Neural progenitor cell (in vitro differentiated cells): ENCODE data around the gene SERPINA12. TPM values are rescaled to one million over a fixed set of nuclear protein-coding genes. Genes with fewer than 3 reads are reported as not detected.

ENCODE experiments used
- DNase-seq: peaks from one replicate; pipeline ENCODE4 v3.0.0-alpha.2; 2016; ENCODE audit warnings: low spot score
- H2AFZ ChIP-seq: fragments of 200-600 bp; sonication (generic); replicated peaks from 2 replicates; pipeline ENCODE4 v1.6.1; 2016; ENCODE audit warnings: antibody characterized with exemption
- H3F3A ChIP-seq: fragments of 200-600 bp; sonication (generic); 2 replicates; pipeline ENCODE4 v1.6.1; 2016; ENCODE audit warnings: antibody characterized with exemption, low read depth
- H3K27ac ChIP-seq: fragments of 200-600 bp; sonication (generic); 2 replicates; pipeline ENCODE4 v1.5.1; 2016; ENCODE audit warnings: mild to moderate bottlenecking
- H3K27me3 ChIP-seq: fragments of 200-600 bp; sonication (generic); 2 replicates; pipeline ENCODE4 v1.6.1; 2016; ENCODE audit warnings: mild to moderate bottlenecking, moderate library complexity
- H3K36me3 ChIP-seq: fragments of 200-600 bp; sonication (generic); 2 replicates; pipeline ENCODE4 v1.5.1; 2016
- H3K4me1 ChIP-seq: fragments of 200-600 bp; sonication (generic); 2 replicates; pipeline ENCODE4 v1.6.1; 2016; ENCODE audit warnings: mixed run types
- H3K4me2 ChIP-seq: fragments of 200-600 bp; sonication (generic); 2 replicates; pipeline ENCODE4 v1.6.1; 2016
- H3K4me3 ChIP-seq: fragments of 200-600 bp; sonication (generic); 2 replicates; pipeline ENCODE4 v1.5.1; 2016
- H3K79me2 ChIP-seq: fragments of 200-600 bp; sonication (generic); 2 replicates; pipeline ENCODE4 v1.6.1; 2016; ENCODE audit warnings: low read depth
- H3K9ac ChIP-seq: fragments of 200-600 bp; sonication (generic); 2 replicates; pipeline ENCODE4 v1.6.1; 2016
- H3K9me3 ChIP-seq: fragments of 200-600 bp; sonication (generic); 2 replicates; pipeline ENCODE4 v1.5.1; 2016; ENCODE audit warnings: low read depth
- H4K20me1 ChIP-seq: fragments of 200-600 bp; sonication (generic); 2 replicates; pipeline ENCODE4 v1.6.1; 2016; ENCODE audit warnings: low read depth
- H3K27ac Mint-ChIP-seq: 3 replicates; pipeline ENCODE4 v1.8.0; 2021; ENCODE audit warnings: mixed read lengths
- H3K27me3 Mint-ChIP-seq: 2 replicates; pipeline ENCODE4 v1.8.0; 2022; ENCODE audit warnings: low read depth, mild to moderate bottlenecking, inconsistent platforms, moderate library complexity, mixed read lengths; ENCODE audit not compliant: insufficient read depth
- H3K36me3 Mint-ChIP-seq: 3 replicates; pipeline ENCODE4 v1.8.0; 2021; ENCODE audit warnings: mixed read lengths
- H3K4me1 Mint-ChIP-seq: 3 replicates; pipeline ENCODE4 v1.8.0; 2021; ENCODE audit warnings: mixed read lengths
- H3K4me3 Mint-ChIP-seq: 3 replicates; pipeline ENCODE4 v1.8.0; 2021; ENCODE audit warnings: mild to moderate bottlenecking, moderate library complexity, mixed read lengths
- H3K9me3 Mint-ChIP-seq: 3 replicates; pipeline ENCODE4 v1.8.0; 2020; ENCODE audit warnings: mixed read lengths
- EZH2 ChIP-seq: fragments of 200-600 bp; sonication (generic); IDR thresholded peaks from 2 replicates; pipeline ENCODE4 v1.6.1; 2017; ENCODE audit warnings: antibody characterized with exemption, mild to moderate bottlenecking, moderate library complexity
- EZH2phosphoT487 ChIP-seq: fragments of 200-600 bp; sonication (generic); IDR thresholded peaks from 2 replicates; pipeline ENCODE4 v1.6.1; 2017; ENCODE audit warnings: antibody characterized with exemption
- total RNA-seq: library from RNA; depleted of rRNA; stranded (reverse); fragments of >200 nt; gene quantifications from 2 replicates; pipeline ENCODE4 v1.2.3, GENCODE V29; 2015; ENCODE audit warnings: low replicate concordance
- TF ChIP-seq, protein P1 (sequence below): fragments of 200-600 bp; sonication (generic); IDR thresholded peaks from 2 replicates; pipeline ENCODE4 v1.5.1; 2017; ENCODE audit warnings: antibody characterized with exemption, mild to moderate bottlenecking

SERPINA12 gene
- total RNA-seq, 1 donor from 2014 or later: not detected

DNA sequence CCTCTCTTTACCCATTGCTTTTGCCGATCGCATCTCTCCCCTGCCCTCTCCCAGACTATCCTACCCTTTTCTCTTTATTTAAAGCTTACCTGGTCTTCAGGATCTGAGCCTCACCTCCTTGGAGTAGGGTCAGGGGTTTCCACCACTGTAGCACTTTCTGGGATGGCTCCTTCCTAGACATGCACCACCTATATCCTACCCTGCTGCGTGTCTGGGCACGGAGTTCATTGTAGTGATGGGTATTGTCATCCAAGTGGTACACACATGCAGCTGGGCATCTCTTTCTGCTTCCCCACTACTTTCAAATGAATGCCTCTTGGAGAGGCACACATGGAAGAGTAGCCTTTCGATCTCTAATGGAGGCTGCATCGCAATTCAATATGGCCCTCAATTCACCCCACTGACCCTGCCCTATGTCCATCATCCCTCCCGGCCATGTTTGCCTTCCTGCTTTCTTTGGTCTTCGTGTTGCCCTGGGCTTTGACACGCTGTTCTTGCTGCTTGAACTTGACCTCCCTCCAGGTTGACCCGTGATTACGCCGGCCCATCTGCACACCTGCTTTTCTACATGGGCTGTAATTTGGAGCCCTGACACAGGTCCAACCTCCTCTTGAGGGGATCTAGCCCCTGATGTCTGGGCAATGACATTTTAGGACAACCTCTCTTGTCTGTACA lies 67.6 kb downstream of the SERPINA12 start:
- Histone ChIP-seq H3K27me3 (no peaks in the 10 kb centered on the region), H3F3A (no peaks in the 10 kb centered on the region), H3K36me3 (no peaks in the 10 kb centered on the region), H4K20me1 (no peaks in the 10 kb centered on the region), H3K79me2 (no peaks in the 10 kb centered on the region), H3K4me2 (no peak overlapping the region), H3K4me3 (no peak overlapping the region), H3K9ac (no peak overlapping the region), H3K4me1 (no peaks in the 10 kb centered on the region), H2AFZ (no peak overlapping the region), H3K9me3 (no peaks in the 10 kb centered on the region), H3K27ac (no peak overlapping the region)
- H3K36me3 Mint-ChIP-seq: no peaks in the 10 kb centered on the region
- H3K27ac Mint-ChIP-seq: no peak overlapping the region
- H3K4me1 Mint-ChIP-seq: no peaks in the 10 kb centered on the region
- DNase-seq: no peak
- TF ChIP-seq EZH2 (no peak), EZH2phosphoT487 (no peak)
- TF ChIP-seq, protein P1, sequence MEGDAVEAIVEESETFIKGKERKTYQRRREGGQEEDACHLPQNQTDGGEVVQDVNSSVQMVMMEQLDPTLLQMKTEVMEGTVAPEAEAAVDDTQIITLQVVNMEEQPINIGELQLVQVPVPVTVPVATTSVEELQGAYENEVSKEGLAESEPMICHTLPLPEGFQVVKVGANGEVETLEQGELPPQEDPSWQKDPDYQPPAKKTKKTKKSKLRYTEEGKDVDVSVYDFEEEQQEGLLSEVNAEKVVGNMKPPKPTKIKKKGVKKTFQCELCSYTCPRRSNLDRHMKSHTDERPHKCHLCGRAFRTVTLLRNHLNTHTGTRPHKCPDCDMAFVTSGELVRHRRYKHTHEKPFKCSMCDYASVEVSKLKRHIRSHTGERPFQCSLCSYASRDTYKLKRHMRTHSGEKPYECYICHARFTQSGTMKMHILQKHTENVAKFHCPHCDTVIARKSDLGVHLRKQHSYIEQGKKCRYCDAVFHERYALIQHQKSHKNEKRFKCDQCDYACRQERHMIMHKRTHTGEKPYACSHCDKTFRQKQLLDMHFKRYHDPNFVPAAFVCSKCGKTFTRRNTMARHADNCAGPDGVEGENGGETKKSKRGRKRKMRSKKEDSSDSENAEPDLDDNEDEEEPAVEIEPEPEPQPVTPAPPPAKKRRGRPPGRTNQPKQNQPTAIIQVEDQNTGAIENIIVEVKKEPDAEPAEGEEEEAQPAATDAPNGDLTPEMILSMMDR: no peak
- H3K9me3 Mint-ChIP-seq: peaks cover 2% of the 10 kb centered on the region
- peaks cover 6% of the 10 kb centered on the region for H3K27me3 Mint-ChIP-seq
- H3K4me3 Mint-ChIP-seq: no peak overlapping the region

DNA sequence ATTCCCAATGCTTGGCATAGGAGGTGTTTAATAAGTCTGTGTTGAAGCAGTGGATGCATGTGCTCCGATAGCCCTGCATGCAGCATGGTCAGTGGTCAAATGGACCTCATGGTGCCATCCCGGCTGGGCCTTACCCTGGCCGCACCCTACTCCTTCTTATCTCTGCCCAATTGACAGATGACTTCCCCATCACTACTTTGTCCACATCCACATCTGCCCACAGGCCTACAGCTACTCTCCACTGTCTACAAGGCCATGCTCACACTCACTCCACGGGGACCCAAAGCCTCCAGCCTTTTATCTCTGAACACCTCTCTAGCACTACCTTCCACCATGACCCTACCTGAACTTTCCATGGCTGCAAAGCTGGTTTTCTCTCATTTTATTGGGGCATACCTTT lies 68.1 kb downstream of the SERPINA12 start:
- Mint-ChIP-seq H3K36me3 (no peaks in the 10 kb centered on the region), H3K27ac (no peak overlapping the region), H3K4me3 (no peak overlapping the region), H3K4me1 (no peaks in the 10 kb centered on the region), H3K27me3 (peaks cover 6% of the 10 kb centered on the region), H3K9me3 (peaks cover 2% of the 10 kb centered on the region)
- H2AFZ ChIP-seq: no peak overlapping the region
- TF ChIP-seq EZH2 (no peak), EZH2phosphoT487 (no peak)
- TF ChIP-seq, protein P1: no peak
- no peaks in the 10 kb centered on the region for H3K4me1 ChIP-seq
- no peak overlapping the region for H3K4me2 ChIP-seq
- no peak overlapping the region for H3K4me3 ChIP-seq
- no peaks in the 10 kb centered on the region for H3F3A ChIP-seq
- H3K79me2 ChIP-seq: no peaks in the 10 kb centered on the region
- no peaks in the 10 kb centered on the region for H3K27me3 ChIP-seq
- no peak overlapping the region for H3K9ac ChIP-seq
- H3K9me3 ChIP-seq: no peaks in the 10 kb centered on the region
- H4K20me1 ChIP-seq: no peaks in the 10 kb centered on the region
- no peak for DNase-seq
- H3K27ac ChIP-seq: no peak overlapping the region
- H3K36me3 ChIP-seq: no peaks in the 10 kb centered on the region

DNA sequence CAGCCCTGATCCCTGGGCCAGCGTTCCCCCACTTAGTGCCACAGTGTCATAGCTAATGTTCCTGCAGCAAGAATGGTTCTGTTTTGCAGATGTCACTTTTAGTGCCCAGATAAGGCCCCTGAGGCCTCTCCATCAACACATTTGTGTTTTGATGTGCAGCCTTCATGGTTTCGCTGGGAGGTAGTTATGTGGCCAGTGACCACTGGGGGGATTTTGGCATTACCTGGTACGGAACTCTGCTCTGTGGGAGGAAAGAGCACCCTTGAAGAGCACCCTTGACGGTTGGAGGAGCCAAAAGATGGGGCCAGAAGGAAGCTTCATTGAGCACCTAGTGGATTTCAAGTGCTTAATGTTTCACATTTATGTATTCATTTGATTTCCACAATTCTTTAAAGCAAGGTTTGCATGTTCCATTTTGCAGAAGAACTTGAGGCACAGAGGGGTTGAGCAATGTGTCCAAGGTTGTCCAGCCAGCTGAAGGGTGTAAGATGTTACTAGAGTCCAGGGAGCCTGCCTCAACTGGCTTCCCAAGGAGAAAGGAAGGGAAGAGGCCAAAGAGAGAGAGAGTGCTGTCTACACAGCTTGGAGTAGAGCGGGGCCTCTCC lies 69.7 kb downstream of the SERPINA12 start:
- no peaks in the 10 kb centered on the region for H3F3A ChIP-seq
- no peak for DNase-seq
- no peaks in the 10 kb centered on the region for H3K36me3 Mint-ChIP-seq

More for the DNA sequence above, 69.7 kb downstream of the SERPINA12 start:
- H3K9ac ChIP-seq: no peak overlapping the region
- H2AFZ ChIP-seq: no peak overlapping the region
- Mint-ChIP-seq H3K4me1 (no peaks in the 10 kb centered on the region), H3K4me3 (no peak overlapping the region), H3K27me3 (peaks cover 6% of the 10 kb centered on the region), H3K27ac (no peak overlapping the region), H3K9me3 (peaks cover 4% of the 10 kb centered on the region)
- H3K4me1 ChIP-seq: no peaks in the 10 kb centered on the region
- no peaks in the 10 kb centered on the region for H3K79me2 ChIP-seq
- H3K4me3 ChIP-seq: no peak overlapping the region
- no peaks in the 10 kb centered on the region for H3K9me3 ChIP-seq
- no peak overlapping the region for H3K27ac ChIP-seq
- no peaks in the 10 kb centered on the region for H4K20me1 ChIP-seq
- TF ChIP-seq EZH2phosphoT487 (no peak), EZH2 (no peak)
- TF ChIP-seq, protein P1: peak; percentile 20
- no peak overlapping the region for H3K4me2 ChIP-seq
- no peaks in the 10 kb centered on the region for H3K36me3 ChIP-seq
- no peaks in the 10 kb centered on the region for H3K27me3 ChIP-seq

Other genes with a start within 250 kb of the SERPINA12 start
- not detected in 2 replicates for gene SERPINA10, start 216.2 kb downstream of the SERPINA12 start, total RNA-seq
- gene SERPINA6, start 186.1 kb downstream of the SERPINA12 start, total RNA-seq: not detected in 2 replicates
- not detected in 2 replicates for gene SERPINA2, start 142.8 kb downstream of the SERPINA12 start, total RNA-seq
- 0.13 and 0.43 TPM in 2 replicates for gene SERPINA1, start 120.9 kb downstream of the SERPINA12 start, total RNA-seq
- not detected in 2 replicates for gene SERPINA11, start 56.7 kb downstream of the SERPINA12 start, total RNA-seq
- not detected in 2 replicates for gene SERPINA9, start 33.3 kb downstream of the SERPINA12 start, total RNA-seq
- not detected in 2 replicates for gene SERPINA4, start 52.0 kb upstream of the SERPINA12 start, total RNA-seq
- gene SERPINA5, start 72.0 kb upstream of the SERPINA12 start, total RNA-seq: 3.1 and 3.5 TPM in 2 replicates
- not detected in 2 replicates for gene SERPINA3, start 102.9 kb upstream of the SERPINA12 start, total RNA-seq